Transverse colon (tissue), 4 donors: Measurements from ENCODE around the gene TNF. TPM values are rescaled to one million over a fixed set of nuclear protein-coding genes. Genes with fewer than 3 reads are reported as not detected.

ENCODE experiments used
- DNase-seq: peaks from one replicate; pipeline ENCODE4 v3.0.0-alpha.2; 2019
- H3K27ac ChIP-seq, 4 donors: fragments of 200-600 bp; sonication (generic); 2 replicates each; pipeline ENCODE4 v1.5.1; 2016 to 2018; ENCODE audit warnings: inconsistent platforms in 4 of 4
- H3K27me3 ChIP-seq: fragments of 200-600 bp; sonication (generic); 2 replicates; pipeline ENCODE4 v1.5.1; 2017; ENCODE audit warnings: inconsistent platforms
- H3K36me3 ChIP-seq, 4 donors: fragments of 200-600 bp; sonication (generic); 2 replicates each; pipeline ENCODE4 v1.5.1; 2017 to 2019; ENCODE audit warnings: inconsistent platforms in 4 of 4
- H3K4me1 ChIP-seq, 4 donors: fragments of 200-600 bp; sonication (generic); 2 replicates each; pipeline ENCODE4 v1.5.1; 2017 to 2020; ENCODE audit warnings: inconsistent platforms in 4 of 4
- H3K4me3 ChIP-seq, 4 donors: fragments of 200-600 bp; sonication (generic); 1 replicate in 1 of 4; 2 replicates in 3 of 4; pipeline versions ENCODE4 v1.5.1 to v1.6.1; 2017 to 2019; ENCODE audit warnings: inconsistent platforms in 4 of 4
- H3K9me3 ChIP-seq, 2 donors: fragments of 200-600 bp; sonication (generic); 2 replicates each; pipeline ENCODE4 v1.5.1; 2017 to 2019; ENCODE audit warnings: inconsistent platforms in 2 of 2
- EP300 ChIP-seq: sonication (generic); formaldehyde crosslinking; IDR thresholded peaks from one replicate; pipeline ENCODE4 v1.6.1; 2017; ENCODE audit warnings: antibody characterized with exemption, low read depth
- POLR2A ChIP-seq: fragments of 450-650 bp; IDR thresholded peaks from one replicate; pipeline ENCODE4 v1.6.1; 2016; ENCODE audit warnings: antibody characterized with exemption, mild to moderate bottlenecking, moderate library complexity
- POLR2AphosphoS5 ChIP-seq, 3 donors: sonication (generic); formaldehyde crosslinking; IDR thresholded peaks; one replicate each; pipeline ENCODE4 v1.6.1; 2016; ENCODE audit warnings: antibody characterized with exemption in 3 of 3
- WGBS, 2 donors: methylation state at CpG; one replicate each; pipeline ENCODE4 v1.1.5; 2018; ENCODE audit warnings: low coverage in 1 of 2; 5-methylcytosine and 5-hydroxymethylcytosine counted together
- in situ Hi-C, 4 donors: fragments of 200-750 bp; cut with MboI; loops; one replicate each; pipeline versions ENCODE4 v1.15.0 to v1.15.1; 2017; ENCODE audit warnings: low sequenced_read_pairs in 3 of 4, low pct_ligation_motif_present in 1 of 4, low pct_unique_long_range_greater_than_20kb in 1 of 4
- intact Hi-C: fragments of 100-400 bp; cut with DNase I; formaldehyde crosslinking; loops from one replicate; pipeline ENCODE4 v1.15.1; 2023; ENCODE audit warnings: low total_unique reads
- total RNA-seq, 4 donors: library from RNA; depleted of rRNA; stranded (reverse); fragments of >200 nt; gene quantifications; one replicate each; pipeline ENCODE4 v1.1.0, GENCODE V29; 2016
- TF ChIP-seq, protein P1 (sequence below), 5 experiments: fragments of 200-600 bp in 3 of 5; fragments of 450-650 bp in 2 of 5; sonication (generic) in 3 of 5; IDR thresholded peaks; 1 replicate in 2 of 5; 2 replicates in 3 of 5; pipeline ENCODE4 v1.5.1; 2016 to 2017; ENCODE audit warnings: antibody characterized with exemption in 5 of 5, inconsistent platforms in 3 of 5, mild to moderate bottlenecking in 2 of 5, moderate library complexity in 1 of 5

Gene TNF
- total RNA-seq, 4 donors from 2014 or later, result 0.41 to 1.1 TPM; not detected in 2

DNA sequence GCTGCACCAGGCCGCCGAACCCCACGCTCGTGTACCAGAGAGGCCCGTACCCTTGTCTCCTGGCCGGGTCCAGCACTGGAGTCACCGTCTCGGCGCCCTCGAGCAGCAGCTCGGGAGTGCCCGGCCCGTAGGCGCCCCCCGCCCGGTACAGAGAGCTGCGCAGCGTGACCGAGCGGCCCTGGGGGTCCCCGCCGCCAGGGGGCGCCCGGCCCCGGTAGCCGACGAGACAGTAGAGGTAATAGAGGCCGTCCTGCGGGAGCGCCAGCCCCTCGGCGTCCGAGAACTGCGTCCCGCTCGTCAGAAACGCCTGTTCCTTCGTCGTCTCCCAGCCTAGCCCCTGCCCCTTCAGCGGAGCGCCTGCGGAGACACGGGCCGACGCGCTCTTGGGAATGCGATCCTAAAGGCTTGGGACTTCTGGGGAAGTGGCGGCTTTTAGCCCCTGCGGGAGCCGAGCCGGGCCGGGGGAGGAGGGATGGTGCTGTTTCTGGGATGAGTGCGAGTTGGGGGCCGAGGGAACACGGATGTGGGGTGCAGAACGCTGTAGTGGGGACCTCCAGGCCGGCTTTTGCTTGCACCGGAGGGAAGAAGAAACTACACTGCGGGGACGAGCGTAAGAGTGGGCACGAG lies 5.6 kb downstream of the TNF start:
- Histone ChIP-seq H3K36me3 (no peaks in the 10 kb centered on the region), H3K27ac (peak overlapping the region; percentile 79 to 91 (median 86)), H3K9me3 (no peaks in the 10 kb centered on the region), H3K27me3 (peaks cover 7% of the 10 kb centered on the region), H3K4me1 (peaks cover 6 to 33% (median 7%) of the 10 kb centered on the region in 4 donors), H3K4me3 (peak overlapping the region; percentile 52 to 96 (median 75))
- in situ Hi-C loops, result no loop called here
- TF ChIP-seq POLR2A (peak; percentile 48), POLR2AphosphoS5 (IDR thresholded peaks at IDR 0.05) (peak; percentile 41 to 66 (median 57)), EP300 (no peak)
- TF ChIP-seq, protein P1, sequence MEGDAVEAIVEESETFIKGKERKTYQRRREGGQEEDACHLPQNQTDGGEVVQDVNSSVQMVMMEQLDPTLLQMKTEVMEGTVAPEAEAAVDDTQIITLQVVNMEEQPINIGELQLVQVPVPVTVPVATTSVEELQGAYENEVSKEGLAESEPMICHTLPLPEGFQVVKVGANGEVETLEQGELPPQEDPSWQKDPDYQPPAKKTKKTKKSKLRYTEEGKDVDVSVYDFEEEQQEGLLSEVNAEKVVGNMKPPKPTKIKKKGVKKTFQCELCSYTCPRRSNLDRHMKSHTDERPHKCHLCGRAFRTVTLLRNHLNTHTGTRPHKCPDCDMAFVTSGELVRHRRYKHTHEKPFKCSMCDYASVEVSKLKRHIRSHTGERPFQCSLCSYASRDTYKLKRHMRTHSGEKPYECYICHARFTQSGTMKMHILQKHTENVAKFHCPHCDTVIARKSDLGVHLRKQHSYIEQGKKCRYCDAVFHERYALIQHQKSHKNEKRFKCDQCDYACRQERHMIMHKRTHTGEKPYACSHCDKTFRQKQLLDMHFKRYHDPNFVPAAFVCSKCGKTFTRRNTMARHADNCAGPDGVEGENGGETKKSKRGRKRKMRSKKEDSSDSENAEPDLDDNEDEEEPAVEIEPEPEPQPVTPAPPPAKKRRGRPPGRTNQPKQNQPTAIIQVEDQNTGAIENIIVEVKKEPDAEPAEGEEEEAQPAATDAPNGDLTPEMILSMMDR (IDR thresholded peaks at IDR 0.05), result peak; percentile 92 to 99 (median 97)
- 0% methylated on average over 47 of the region's 62 CpGs; no CpG with 5 or more reads in 1 of the 2 donors for WGBS, 2 donors
- peak; percentile 88 for DNase-seq
- intact Hi-C loops, result loop anchor here (5.0 kb wide), 1 partner anchor 34 kb away; the partner anchor contains the start of genes ATP6V1G2 and NFKBIL1

DNA sequence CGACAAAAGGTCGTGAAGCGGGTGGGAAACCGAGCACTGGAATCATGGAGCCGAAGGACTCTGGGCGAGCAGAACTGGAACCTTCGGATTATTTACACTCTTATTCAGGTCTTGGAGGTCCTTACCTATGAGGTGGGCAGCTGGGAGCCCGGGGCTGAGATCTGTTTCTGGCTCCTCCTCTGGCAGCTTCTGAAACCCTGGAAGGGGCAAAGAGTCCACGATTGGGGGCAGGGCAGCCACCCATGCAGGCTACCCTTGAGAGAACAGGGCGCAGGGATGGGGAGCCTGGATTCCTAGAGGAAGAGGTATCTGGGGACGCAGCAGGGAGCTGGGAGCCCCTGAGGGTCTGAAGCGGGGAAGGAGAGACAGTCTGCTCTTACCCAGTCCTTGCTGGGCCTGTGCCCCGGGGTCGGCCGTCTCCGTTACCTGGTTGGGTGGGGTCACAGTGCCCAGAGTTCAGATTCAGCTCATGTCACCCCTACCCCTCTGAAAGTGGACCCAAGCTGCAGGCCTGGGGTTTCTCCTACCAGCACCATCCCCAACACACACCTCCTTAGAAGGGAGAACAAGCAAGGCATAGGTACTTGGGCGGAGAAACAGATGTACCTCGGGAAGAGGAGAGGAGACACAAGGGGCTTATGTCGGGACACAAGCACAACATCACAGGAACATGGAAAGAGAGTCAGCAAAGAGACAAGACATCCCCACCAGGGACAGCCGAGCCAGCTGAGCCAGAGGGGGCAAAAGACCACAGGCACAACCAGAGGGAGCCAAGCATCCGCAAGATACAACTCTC lies 6.3 kb downstream of the TNF start:
- H3K4me1 ChIP-seq, result peaks cover 6 to 36% (median 7%) of the 10 kb centered on the region in 4 donors
- no peak for DNase-seq
- H3K4me3 ChIP-seq, result peak overlapping the region; percentile 52 to 96 (median 75)
- in situ Hi-C loops, result no loop called here
- H3K27me3 ChIP-seq, result peaks cover 7% of the 10 kb centered on the region
- no peaks in the 10 kb centered on the region for H3K9me3 ChIP-seq
- intact Hi-C loops, result loop anchor here (5.0 kb wide), 1 partner anchor 34 kb away; the partner anchor contains the start of genes ATP6V1G2 and NFKBIL1
- WGBS, 2 donors, result 12 to 47% methylated on average over 3 to 21 of the region's 21 CpGs
- TF ChIP-seq POLR2AphosphoS5 (IDR thresholded peaks at IDR 0.05), result no peak
- TF ChIP-seq POLR2A, result no peak
- no peak for TF ChIP-seq EP300
- TF ChIP-seq, protein P1 (IDR thresholded peaks at IDR 0.05), result no peak
- H3K36me3 ChIP-seq, result no peaks in the 10 kb centered on the region
- peak overlapping the region; percentile 79 to 91 (median 86) for H3K27ac ChIP-seq

DNA sequence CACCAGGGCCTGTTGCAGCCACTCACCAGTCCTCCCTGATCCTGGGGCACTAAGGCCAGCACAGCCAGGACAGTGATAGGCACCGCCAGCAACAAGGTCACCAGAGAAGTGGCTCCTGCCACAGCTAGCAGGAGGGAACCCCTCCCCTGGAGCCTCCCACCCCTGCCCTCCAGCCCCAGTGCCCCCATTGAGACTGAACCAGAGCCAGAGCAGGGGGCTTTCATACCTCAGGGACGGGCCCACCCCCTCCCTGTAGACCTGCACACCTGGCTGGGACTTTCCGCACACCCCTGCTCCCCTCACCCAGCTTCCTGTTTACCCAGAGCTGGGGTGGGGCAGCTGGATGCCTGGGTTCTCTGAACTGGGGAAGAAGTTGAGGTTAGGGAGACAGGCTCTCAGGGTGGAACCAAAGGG lies 6.9 kb downstream of the TNF start, which contains the start of gene LTB:
TSS of gene LTB (minus strand) at position 195 of the 414 bp plus-strand sequence. CDS start at position 188, 7 bp downstream.
- intact Hi-C loops (loop anchor here (5.0 kb wide), 1 partner anchor 35 kb away; the partner anchor contains the start of genes ATP6V1G2 and NFKBIL1), in situ Hi-C loops (no loop called here)
- Histone ChIP-seq H3K27ac (peak within 1 kb of the TSS; percentile 79 to 91 (median 86)), H3K4me3 (peak within 1 kb of the TSS; percentile 52 to 96 (median 75)), H3K4me1 (peaks cover 6 to 38% (median 7%) of the 10 kb centered on the region in 4 donors), H3K9me3 (no peaks in the 10 kb centered on the region), H3K36me3 (no peaks in the 10 kb centered on the region), H3K27me3 (peaks cover 7% of the 10 kb centered on the region)
- peak; percentile 41 for DNase-seq
- WGBS, 2 donors, result 56% methylated on average over 3 of the region's 3 CpGs; no CpG with 5 or more reads in 1 of the 2 donors
- TF ChIP-seq POLR2AphosphoS5 (IDR thresholded peaks at IDR 0.05) (no peak), EP300 (no peak), POLR2A (no peak)
- TF ChIP-seq, protein P1 (IDR thresholded peaks at IDR 0.05), result no peak

DNA sequence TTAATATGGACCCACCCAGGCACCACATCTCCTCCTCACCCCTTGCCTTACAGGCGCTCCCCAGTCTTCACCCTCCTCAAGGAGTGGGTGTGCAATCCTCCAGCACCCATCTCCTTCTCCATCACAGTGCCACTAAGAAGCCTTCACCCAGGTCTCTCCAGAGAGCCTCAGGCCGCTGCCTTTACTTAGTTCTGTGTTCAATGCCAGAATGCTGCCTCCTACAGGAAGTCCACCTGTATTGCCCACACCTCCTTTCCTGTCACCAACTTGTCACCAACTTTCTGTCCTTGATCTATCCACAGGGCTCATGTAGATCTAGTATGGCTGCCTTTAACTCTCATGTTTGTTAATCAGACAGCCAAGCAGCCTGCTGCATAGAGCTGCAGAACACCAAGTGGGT lies 10.1 kb downstream of the TNF start:
- Histone ChIP-seq H3K27me3 (peaks cover 7% of the 10 kb centered on the region), H3K36me3 (no peaks in the 10 kb centered on the region), H3K27ac (peak overlapping the region; percentile 18 to 69 (median 57)), H3K4me1 (peaks cover 6 to 42% (median 6%) of the 10 kb centered on the region in 4 donors), H3K9me3 (no peaks in the 10 kb centered on the region), H3K4me3 (no peak overlapping the region)
- DNase-seq, result no peak
- TF ChIP-seq POLR2AphosphoS5 (IDR thresholded peaks at IDR 0.05) (no peak), POLR2A (no peak)
- TF ChIP-seq, protein P1 (IDR thresholded peaks at IDR 0.05), result peak in 1 of 5 experiments; percentile 12
- WGBS, 2 donors, result 54 to 63% methylated on average over 2 of the region's 2 CpGs
- in situ Hi-C loops, result no loop called here
- intact Hi-C loops, result no loop called here
